ENCODE measurements around the gene ZNF512B.

Gene ZNF512B

GRCh38 chr20:64003960-64004725, 34.4 kb upstream of the ZNF512B start:
- Histone ChIP-seq H4K20me1 (ENCODE audit: insufficient read depth, low read length) (no peaks in the 10 kb centered on the region), H3F3A (ENCODE audit: insufficient read depth, low read length) (no peaks in the 10 kb centered on the region), H3K9ac (ENCODE audit: low read length) (no peak overlapping the region), H3K9me3 (replicated peaks; ENCODE audit: insufficient read depth, low read length) (no peaks in the 10 kb centered on the region), H3K4me2 (ENCODE audit: low read depth, low read length) (no peak overlapping the region), H3K4me1 (ENCODE audit: low read length) (no peaks in the 10 kb centered on the region), H2AFZ (ENCODE audit: low read length) (no peak overlapping the region), H3K27ac (ENCODE audit: low read length) (no peak overlapping the region), H3K27me3 (replicated peaks; ENCODE audit: insufficient read depth, low read length) (no peaks in the 10 kb centered on the region), H3K36me3 (replicated peaks; ENCODE audit: insufficient read depth, low read length) (peaks cover 15% of the 10 kb centered on the region), H3K9me2 (replicated peaks; ENCODE audit: insufficient read depth, low read length) (no peaks in the 10 kb centered on the region), H3K4me3 (ENCODE audit: low read length) (no peak overlapping the region), H3K79me2 (ENCODE audit: low read length) (peaks cover 18% of the 10 kb centered on the region)
- TF ChIP-seq EZH2phosphoT487 (IDR thresholded peaks at IDR 0.05; ENCODE audit: low read length): no peak
- TF ChIP-seq EZH2 (optimal IDR thresholded peaks at IDR 0.05; ENCODE audit: low read depth, low read length): no peak
- TF ChIP-seq CTCF (IDR thresholded peaks at IDR 0.05; ENCODE audit: low read length): no peak
- no peak for DNase-seq

- H3K4me3 ChIP-seq (ENCODE audit: low read length): no peak overlapping the region
- no peaks in the 10 kb centered on the region for H3K4me1 ChIP-seq (ENCODE audit: low read length)
- H3K9me3 ChIP-seq (replicated peaks; ENCODE audit: insufficient read depth, low read length): no peaks in the 10 kb centered on the region
- peaks cover 8% of the 10 kb centered on the region; the same call in 1 of the 2 replicates for H3K36me3 ChIP-seq (replicated peaks; ENCODE audit: insufficient read depth, low read length)
- H3K9me2 ChIP-seq (replicated peaks; ENCODE audit: insufficient read depth, low read length): no peaks in the 10 kb centered on the region
- H3F3A ChIP-seq (ENCODE audit: insufficient read depth, low read length): no peaks in the 10 kb centered on the region
- H3K4me2 ChIP-seq (ENCODE audit: low read depth, low read length): no peak overlapping the region
- H3K27ac ChIP-seq (ENCODE audit: low read length): no peak overlapping the region
- no peak overlapping the region for H3K9ac ChIP-seq (ENCODE audit: low read length)
- H2AFZ ChIP-seq (ENCODE audit: low read length): no peak overlapping the region
- peaks cover 10% of the 10 kb centered on the region; the same call in 1 of the 2 replicates for H3K79me2 ChIP-seq (ENCODE audit: low read length)
- TF ChIP-seq EZH2 (optimal IDR thresholded peaks at IDR 0.05; ENCODE audit: low read depth, low read length): no peak
- no peak for TF ChIP-seq EZH2phosphoT487 (IDR thresholded peaks at IDR 0.05; ENCODE audit: low read length)
- no peak for TF ChIP-seq CTCF (IDR thresholded peaks at IDR 0.05; ENCODE audit: low read length)
- H4K20me1 ChIP-seq (ENCODE audit: insufficient read depth, low read length): no peaks in the 10 kb centered on the region
- DNase-seq: no peak
- no peaks in the 10 kb centered on the region for H3K27me3 ChIP-seq (replicated peaks; ENCODE audit: insufficient read depth, low read length)
These were observed 31.9 kb upstream of the ZNF512B start for GRCh38 chr20:64001607-64002011.

- no peak for TF ChIP-seq EZH2phosphoT487 (IDR thresholded peaks at IDR 0.05; ENCODE audit: low read length)
- no peak for TF ChIP-seq EZH2 (optimal IDR thresholded peaks at IDR 0.05; ENCODE audit: low read depth, low read length)
- no peak for TF ChIP-seq CTCF (IDR thresholded peaks at IDR 0.05; ENCODE audit: low read length)
- H3K27ac ChIP-seq (ENCODE audit: low read length): no peak overlapping the region
- no peak for DNase-seq
- no peaks in the 10 kb centered on the region for H3K9me2 ChIP-seq (replicated peaks; ENCODE audit: insufficient read depth, low read length)
- no peaks in the 10 kb centered on the region for H3K9me3 ChIP-seq (replicated peaks; ENCODE audit: insufficient read depth, low read length)
- H3K9ac ChIP-seq (ENCODE audit: low read length): no peak overlapping the region
- H3K4me1 ChIP-seq (ENCODE audit: low read length): no peaks in the 10 kb centered on the region
- H3K27me3 ChIP-seq (replicated peaks; ENCODE audit: insufficient read depth, low read length): no peaks in the 10 kb centered on the region
- H4K20me1 ChIP-seq (ENCODE audit: insufficient read depth, low read length): no peaks in the 10 kb centered on the region
- H2AFZ ChIP-seq (ENCODE audit: low read length): no peak overlapping the region
- H3F3A ChIP-seq (ENCODE audit: insufficient read depth, low read length): no peaks in the 10 kb centered on the region
- H3K4me3 ChIP-seq (ENCODE audit: low read length): no peak overlapping the region
- H3K4me2 ChIP-seq (ENCODE audit: low read depth, low read length): no peak overlapping the region
- H3K79me2 ChIP-seq (ENCODE audit: low read length): peaks cover 10% of the 10 kb centered on the region; the same call in 1 of the 2 replicates
- H3K36me3 ChIP-seq (replicated peaks; ENCODE audit: insufficient read depth, low read length): peaks cover 8% of the 10 kb centered on the region; the same call in 1 of the 2 replicates
These were observed 31.2 kb upstream of the ZNF512B start for GRCh38 chr20:64000906-64001305.

All from MM.1S (cell line).